ENCODE results near the gene ADIPOR2. TPM values are rescaled to one million over a fixed set of nuclear protein-coding genes. Genes with fewer than 3 reads are reported as not detected.
A peak's percentile ranks its signal among the peaks of the same experiment; 100 is the strongest.

ADIPOR2 gene
- total and polyA plus RNA-seq, 5 donors = 28.1 to 52.0 (median 42.6) TPM

- Histone ChIP-seq H3K27me3 (ENCODE audit: control insufficient read depth, insufficient read depth) (no peaks in the 10 kb centered on the region), H3K9me3 (ENCODE audit: control insufficient read depth, low read length) (no peaks in the 10 kb centered on the region), H3K27ac (ENCODE audit: low read length) (no peak overlapping the region), H3K4me1 (ENCODE audit: control insufficient read depth, insufficient read depth, low read length) (peaks cover 2% of the 10 kb centered on the region), H3K4me3 (ENCODE audit: low read length) (no peak overlapping the region)
- DNase-seq (peak in 2 of 3 donors; percentile 2 to 16), ATAC-seq (no peak)
- intact Hi-C loops (cut with DNase I) = no loop called here
- WGBS = 27% methylated on average over 3 of the region's 3 CpGs
Measured at GRCh38 chr12:1830401-1830845, 139.6 kb downstream of the ADIPOR2 start.

GRCh38 chr12:1830981-1831963 lies 140.4 kb downstream of the ADIPOR2 start:
- intact Hi-C loops (cut with DNase I) = no loop called here
- Histone ChIP-seq H3K9me3 (ENCODE audit: control insufficient read depth, low read length) (no peaks in the 10 kb centered on the region), H3K4me3 (ENCODE audit: low read length) (no peak overlapping the region), H3K4me1 (ENCODE audit: control insufficient read depth, insufficient read depth, low read length) (peaks cover 2% of the 10 kb centered on the region), H3K27ac (ENCODE audit: low read length) (no peak overlapping the region), H3K27me3 (ENCODE audit: control insufficient read depth, insufficient read depth) (no peaks in the 10 kb centered on the region)
- ATAC-seq (peak; percentile 54 to 71), DNase-seq (peak; percentile 55 to 82 (median 78))
- 10% methylated on average over 34 of the region's 34 CpGs for WGBS

- H3K4me1 ChIP-seq (ENCODE audit: control insufficient read depth, insufficient read depth, low read length) = peaks cover 2% of the 10 kb centered on the region
- H3K4me3 ChIP-seq (ENCODE audit: low read length) = no peak overlapping the region
- H3K27me3 ChIP-seq (ENCODE audit: control insufficient read depth, insufficient read depth) = no peaks in the 10 kb centered on the region
- no peak overlapping the region for H3K27ac ChIP-seq (ENCODE audit: low read length)
- ATAC-seq (no peak), DNase-seq (peak in 2 of 3 donors; percentile 2 to 9)
- 71% methylated on average over 17 of the region's 17 CpGs for WGBS
- no peaks in the 10 kb centered on the region for H3K9me3 ChIP-seq (ENCODE audit: control insufficient read depth, low read length)
- intact Hi-C loops (cut with DNase I) = no loop called here
Measured at GRCh38 chr12:1832801-1833595, 142.1 kb downstream of the ADIPOR2 start.

- peak in 2 of 3 donors; percentile 0 to 3 for DNase-seq
- 81% methylated on average over 10 of the region's 10 CpGs for WGBS
- no peaks in the 10 kb centered on the region for H3K27me3 ChIP-seq (ENCODE audit: control insufficient read depth, insufficient read depth)
Measured at GRCh38 chr12:1833596-1834028, 142.7 kb downstream of the ADIPOR2 start.

GRCh38 chr12:1834186-1834925 lies 143.5 kb downstream of the ADIPOR2 start:
- Histone ChIP-seq H3K27ac (ENCODE audit: low read length) (no peak overlapping the region), H3K27me3 (ENCODE audit: control insufficient read depth, insufficient read depth) (no peaks in the 10 kb centered on the region), H3K4me3 (ENCODE audit: low read length) (no peak overlapping the region), H3K9me3 (ENCODE audit: control insufficient read depth, low read length) (no peaks in the 10 kb centered on the region), H3K4me1 (ENCODE audit: control insufficient read depth, insufficient read depth, low read length) (peaks cover 2% of the 10 kb centered on the region)
- DNase-seq = peak in 2 of 3 donors; percentile 7 to 27
- ATAC-seq = no peak
- intact Hi-C loops (cut with DNase I) = no loop called here
- WGBS = 87% methylated on average over 34 of the region's 34 CpGs

More at GRCh38 chr12:1833596-1834028, 142.7 kb downstream of the ADIPOR2 start:
- no peak overlapping the region for H3K4me3 ChIP-seq (ENCODE audit: low read length)
- intact Hi-C loops (cut with DNase I) = no loop called here
- H3K27ac ChIP-seq (ENCODE audit: low read length) = no peak overlapping the region
- H3K9me3 ChIP-seq (ENCODE audit: control insufficient read depth, low read length) = no peaks in the 10 kb centered on the region
- H3K4me1 ChIP-seq (ENCODE audit: control insufficient read depth, insufficient read depth, low read length) = peaks cover 2% of the 10 kb centered on the region
- no peak for ATAC-seq

- intact Hi-C loops (cut with DNase I) = no loop called here
- Histone ChIP-seq H3K9me3 (ENCODE audit: control insufficient read depth, low read length) (no peaks in the 10 kb centered on the region), H3K27me3 (ENCODE audit: control insufficient read depth, insufficient read depth) (no peaks in the 10 kb centered on the region), H3K4me3 (ENCODE audit: low read length) (no peak overlapping the region), H3K27ac (ENCODE audit: low read length) (no peak overlapping the region), H3K4me1 (ENCODE audit: control insufficient read depth, insufficient read depth, low read length) (peaks cover 2% of the 10 kb centered on the region)
- peak in 2 of 3 donors; percentile 6 to 26 for DNase-seq
- ATAC-seq = no peak
- 79% methylated on average over 22 of the region's 22 CpGs for WGBS
Measured at GRCh38 chr12:1835211-1836131, 144.6 kb downstream of the ADIPOR2 start.

GRCh38 chr12:1836241-1836803 lies 145.5 kb downstream of the ADIPOR2 start:
- intact Hi-C loops (cut with DNase I) = no loop called here
- no peaks in the 10 kb centered on the region for H3K27me3 ChIP-seq (ENCODE audit: control insufficient read depth, insufficient read depth)

GRCh38 chr12:1836854-1837421 lies 146.1 kb downstream of the ADIPOR2 start:
- no peak for ATAC-seq

More at GRCh38 chr12:1836241-1836803, 145.5 kb downstream of the ADIPOR2 start:
- Histone ChIP-seq H3K4me3 (ENCODE audit: low read length) (no peak overlapping the region), H3K4me1 (ENCODE audit: control insufficient read depth, insufficient read depth, low read length) (no peaks in the 10 kb centered on the region), H3K27ac (ENCODE audit: low read length) (no peak overlapping the region), H3K9me3 (ENCODE audit: control insufficient read depth, low read length) (no peaks in the 10 kb centered on the region)
- DNase-seq (peak in 1 of 3 donors; percentile 0), ATAC-seq (no peak)
- WGBS = 75% methylated on average over 7 of the region's 7 CpGs

GRCh38 chr12:1837541-1838204 lies 146.8 kb downstream of the ADIPOR2 start:
- intact Hi-C loops (cut with DNase I) = no loop called here
- 77% methylated on average over 12 of the region's 12 CpGs for WGBS
- no peaks in the 10 kb centered on the region for H3K4me1 ChIP-seq (ENCODE audit: control insufficient read depth, insufficient read depth, low read length)
- no peaks in the 10 kb centered on the region for H3K27me3 ChIP-seq (ENCODE audit: control insufficient read depth, insufficient read depth)
- DNase-seq (no peak), ATAC-seq (no peak)
- H3K27ac ChIP-seq (ENCODE audit: low read length) = no peak overlapping the region
- no peaks in the 10 kb centered on the region for H3K9me3 ChIP-seq (ENCODE audit: control insufficient read depth, low read length)
- no peak overlapping the region for H3K4me3 ChIP-seq (ENCODE audit: low read length)

More at GRCh38 chr12:1836854-1837421, 146.1 kb downstream of the ADIPOR2 start:
- WGBS = 71% methylated on average over 22 of the region's 22 CpGs
- DNase-seq = peak in 1 of 3 donors; percentile 11
- no peaks in the 10 kb centered on the region for H3K4me1 ChIP-seq (ENCODE audit: control insufficient read depth, insufficient read depth, low read length)
- intact Hi-C loops (cut with DNase I) = no loop called here
- no peak overlapping the region for H3K27ac ChIP-seq (ENCODE audit: low read length)
- H3K9me3 ChIP-seq (ENCODE audit: control insufficient read depth, low read length) = no peaks in the 10 kb centered on the region
- no peaks in the 10 kb centered on the region for H3K27me3 ChIP-seq (ENCODE audit: control insufficient read depth, insufficient read depth)
- no peak overlapping the region for H3K4me3 ChIP-seq (ENCODE audit: low read length)
